ENCODE data around the gene SURF4. TPM values are rescaled to one million over a fixed set of nuclear protein-coding genes. Genes with fewer than 3 reads are reported as not detected.
"Not testable (repeated sequence)": the region's sequence is repeated elsewhere in the genome, so short reads cannot be mapped to it uniquely, and the experiment has no call there.

SURF4 gene
- total RNA-seq, 2 experiments from 2014 or later = 90.7 to 94.6 TPM

- H3K27ac ChIP-seq (ENCODE audit: low read depth in 1 of 2, low read length in 2 of 2); ATAC-seq (ENCODE audit: poor library complexity); H3K27me3 Mint-ChIP-seq; H3K4me3 ChIP-seq (ENCODE audit: low read length); H3K9me3 Mint-ChIP-seq; CTCF ChIA-PET; H3K27me3 ChIP-seq (ENCODE audit: control insufficient read depth in 1 of 2, insufficient read depth in 2 of 2, low read length in 2 of 2); H3K27ac Mint-ChIP-seq; H3K4me1 Mint-ChIP-seq (ENCODE audit: low read depth); DNase-seq; H3K4me3 Mint-ChIP-seq; H3K9me3 ChIP-seq (ENCODE audit: control insufficient read depth in 1 of 2, insufficient read depth in 1 of 2, low read length in 2 of 2): not testable (repeated sequence)
- TF ChIP-seq CTCF (IDR thresholded peaks at IDR 0.05) = peak; percentile 38
- Histone ChIP-seq H3K36me3 (ENCODE audit: insufficient read depth, low read length) (peaks cover 41% of the 10 kb centered on the region), H3K4me1 (ENCODE audit: insufficient read depth, low read length) (peaks cover 15% of the 10 kb centered on the region)
- H3K36me3 Mint-ChIP-seq (ENCODE audit: low read depth) = peaks cover 63% of the 10 kb centered on the region
- POLR2A ChIA-PET = interaction anchor here (1.5 kb wide), 1 partner anchor 18 kb away, joined by 9 read pairs; the partner anchor contains the start of genes MED22 and RPL7A
- intact Hi-C loops (cut with DNase I, micrococcal nuclease) = loop anchor here in 1 of 2 experiments (5.0 kb wide), 2 partner anchors 297 to 382 kb away; partner anchors contain the start of gene GTF3C5
Observed at GRCh38 chr9:133329306-133330156, 46.3 kb downstream of the SURF4 start.

GRCh38 chr9:133327834-133328484 is 47.9 kb downstream of the SURF4 start:
- ChIA-PET POLR2A (no interaction called here), CTCF (no interaction called here)
- no peak overlapping the region for H3K4me3 ChIP-seq (ENCODE audit: low read length)
- H3K27me3 ChIP-seq (ENCODE audit: control insufficient read depth in 1 of 2, insufficient read depth in 2 of 2, low read length in 2 of 2) = no peaks in the 10 kb centered on the region
- no peak overlapping the region for H3K4me3 Mint-ChIP-seq
- intact Hi-C loops (cut with DNase I, micrococcal nuclease) = no loop called here
- DNase-seq (no peak), ATAC-seq (ENCODE audit: poor library complexity) (no peak)
- no peaks in the 10 kb centered on the region for H3K9me3 Mint-ChIP-seq
- H3K27me3 Mint-ChIP-seq = no peaks in the 10 kb centered on the region
- peaks cover 26% of the 10 kb centered on the region for H3K36me3 ChIP-seq (ENCODE audit: insufficient read depth, low read length)
- H3K9me3 ChIP-seq (ENCODE audit: control insufficient read depth in 1 of 2, insufficient read depth in 1 of 2, low read length in 2 of 2) = no peaks in the 10 kb centered on the region
- H3K36me3 Mint-ChIP-seq (ENCODE audit: low read depth) = peaks cover 47% of the 10 kb centered on the region
- TF ChIP-seq CTCF (IDR thresholded peaks at IDR 0.05) = no peak
- no peak overlapping the region for H3K27ac Mint-ChIP-seq
- H3K4me1 ChIP-seq (ENCODE audit: insufficient read depth, low read length) = no peaks in the 10 kb centered on the region
- no peak overlapping the region for H3K27ac ChIP-seq (ENCODE audit: low read depth in 1 of 2, low read length in 2 of 2)
- H3K4me1 Mint-ChIP-seq (ENCODE audit: low read depth) = no peaks in the 10 kb centered on the region

- POLR2A ChIA-PET; intact Hi-C loops (cut with DNase I, micrococcal nuclease); H3K27ac Mint-ChIP-seq; H3K27ac ChIP-seq (ENCODE audit: low read depth in 1 of 2, low read length in 2 of 2); H3K9me3 Mint-ChIP-seq; ATAC-seq (ENCODE audit: poor library complexity); CTCF ChIA-PET; DNase-seq; H3K4me1 ChIP-seq (ENCODE audit: insufficient read depth, low read length); H3K27me3 ChIP-seq (ENCODE audit: control insufficient read depth in 1 of 2, insufficient read depth in 2 of 2, low read length in 2 of 2); H3K27me3 Mint-ChIP-seq; H3K9me3 ChIP-seq (ENCODE audit: control insufficient read depth in 1 of 2, insufficient read depth in 1 of 2, low read length in 2 of 2); H3K4me1 Mint-ChIP-seq (ENCODE audit: low read depth); H3K4me3 ChIP-seq (ENCODE audit: low read length); H3K4me3 Mint-ChIP-seq: not testable (repeated sequence)
- H3K36me3 ChIP-seq (ENCODE audit: insufficient read depth, low read length) = peaks cover 16% of the 10 kb centered on the region
- H3K36me3 Mint-ChIP-seq (ENCODE audit: low read depth) = peaks cover 38% of the 10 kb centered on the region
Observed at GRCh38 chr9:133327021-133327420, 48.8 kb downstream of the SURF4 start.
